GM12878 (cell line): ENCODE data around the gene RBM19. TPM values are rescaled to one million over a fixed set of nuclear protein-coding genes. Genes with fewer than 3 reads are reported as not detected.

Source experiments
- ATAC-seq: fragments of 200-7000 bp; cut with Tn5 transposase; 3 replicates; pipeline ENCODE4 v1.9.1; 2020; ENCODE audit warnings: mild to moderate bottlenecking, moderate library complexity
- BruUV-seq: library from RNA; stranded (reverse); fragments of 400-500 nt; replicated peaks from 2 replicates; lab custom pipeline; 2021; lab: Mats Ljungman, UMichigan
- CTCF ChIA-PET: fragments of 300-600 bp; sonication (Branson Sonifier 250); formaldehyde crosslinking; extraction: SDS; loops from one replicate; lab custom pipeline; 2021; ENCODE audit warnings: inconsistent platforms; lab: Yijun Ruan, JAX
- POLR2A ChIA-PET: fragments of 350-600 bp; formaldehyde crosslinking; extraction: SDS; loops from one replicate; lab custom pipeline; 2021; ENCODE audit warnings: inconsistent platforms; lab: Charles Lee
- RAD21 ChIA-PET: fragments of 300-600 bp; sonication (Branson Sonifier 250); formaldehyde crosslinking; loops from one replicate; lab custom pipeline; 2023; ENCODE audit warnings: antibody characterized with exemption; ENCODE audit not compliant: unreplicated experiment; lab: Charles Lee
- SMC1A ChIA-PET: fragments of 300-600 bp; sonication (Branson Sonifier 250); formaldehyde crosslinking; loops from one replicate; lab custom pipeline; 2023; ENCODE audit not compliant: unreplicated experiment, uncharacterized antibody; lab: Charles Lee
- DNase-seq: peaks from one replicate; pipeline ENCODE4 v3.0.0-alpha.2; 2011; ENCODE audit warnings: low read depth, low spot score
- FAIRE-seq: peaks from 3 replicates; lab custom pipeline; 2011; peaks lifted over from hg19 to GRCh38; lab: Jason Lieb, UNC
- H2AFZ ChIP-seq: 2 replicates; pipeline ENCODE4 v1.6.0; 2011; ENCODE audit warnings: low read depth, low read length, control low read depth; ENCODE audit not compliant: control insufficient read depth
- H3K27ac ChIP-seq: 2 replicates; pipeline ENCODE4 v1.5.1; 2011; ENCODE audit warnings: control low read depth; ENCODE audit not compliant: control insufficient read depth, insufficient read depth
- H3K27me3 ChIP-seq, 2 experiments: replicated peaks in 1 of 2; 2 replicates each; pipeline versions ENCODE4 v1.6.0 to v1.6.1; 2011; ENCODE audit warnings: low read length in 1 of 2; ENCODE audit not compliant: control insufficient read depth in 2 of 2, insufficient read depth in 2 of 2
- H3K36me3 ChIP-seq, 2 experiments: 2 replicates each; pipeline ENCODE4 v1.5.1; 2011; ENCODE audit warnings: low read length in 1 of 2; ENCODE audit not compliant: control insufficient read depth in 2 of 2, insufficient read depth in 2 of 2
- H3K4me1 ChIP-seq: 2 replicates; pipeline ENCODE4 v1.6.1; 2011; ENCODE audit warnings: mild to moderate bottlenecking, low read length, moderate library complexity, mixed read lengths; ENCODE audit not compliant: control insufficient read depth, insufficient read depth
- H3K4me2 ChIP-seq: 2 replicates; pipeline ENCODE4 v1.6.0; 2011; ENCODE audit warnings: control low read depth; ENCODE audit not compliant: control insufficient read depth, insufficient read depth
- H3K4me3 ChIP-seq: fragments of 200-600 bp; sonication (generic); 2 replicates; pipeline ENCODE4 v1.5.1; 2016
- H3K79me2 ChIP-seq: 2 replicates; pipeline ENCODE4 v1.6.0; 2011; ENCODE audit warnings: low read length; ENCODE audit not compliant: control insufficient read depth, insufficient read depth
- H3K9ac ChIP-seq: 2 replicates; pipeline ENCODE4 v1.8.0; 2011; ENCODE audit warnings: low read length, control low read depth, mixed read lengths; ENCODE audit not compliant: control insufficient read depth, insufficient read depth
- H3K9me3 ChIP-seq: replicated peaks from 3 replicates; pipeline ENCODE4 v1.5.1; 2011; ENCODE audit warnings: mild to moderate bottlenecking, low read length; ENCODE audit not compliant: control insufficient read depth, insufficient read depth
- H4K20me1 ChIP-seq: 2 replicates; pipeline ENCODE4 v1.6.0; 2011; ENCODE audit not compliant: control insufficient read depth, insufficient read depth
- CTCF ChIP-seq, 3 experiments: IDR thresholded peaks in 2 of 3; conservative IDR thresholded peaks in 1 of 3; 2 replicates each; pipeline ENCODE4 v1.5.1; 2011; ENCODE audit warnings: low read depth in 3 of 3, low read length in 3 of 3, mild to moderate bottlenecking in 3 of 3, control low read depth in 2 of 3, moderate library complexity in 2 of 3, inconsistent platforms in 1 of 3, mixed read lengths in 1 of 3; ENCODE audit not compliant: control insufficient read depth in 2 of 3, insufficient read depth in 1 of 3; ENCODE audit errors: extremely low read depth in 1 of 3
- NR2C2 ChIP-seq: IDR thresholded peaks from 2 replicates; pipeline ENCODE4 v1.6.1; 2011; ENCODE audit warnings: borderline replicate concordance, low read depth; ENCODE audit not compliant: control insufficient read depth, insufficient read length
- POU2F2 ChIP-seq: IDR thresholded peaks from 3 replicates; pipeline ENCODE4 v1.6.1; 2011; ENCODE audit warnings: low read depth, mild to moderate bottlenecking, low read length, borderline replicate concordance
- RAD21 ChIP-seq: IDR thresholded peaks from 2 replicates; pipeline ENCODE4 v1.6.1; 2011; ENCODE audit warnings: mild to moderate bottlenecking, low read depth, low read length, moderate library complexity; ENCODE audit not compliant: insufficient read depth
- SMC3 ChIP-seq: IDR thresholded peaks from 2 replicates; pipeline ENCODE4 v1.6.1; 2011; ENCODE audit warnings: low read length, improper control_type of control experiment, borderline replicate concordance
- YY1 ChIP-seq: IDR thresholded peaks from 2 replicates; pipeline ENCODE4 v1.6.1; 2011; ENCODE audit warnings: low read depth, mild to moderate bottlenecking, low read length
- WGBS: methylation state at CpG from one replicate; pipeline ENCODE4 v1.1.6; 2016; ENCODE audit warnings: low lambda C conversion rate; ENCODE audit not compliant: insufficient replicate concordance, insufficient coverage; ENCODE audit errors: missing lambda C conversion rate; 5-methylcytosine and 5-hydroxymethylcytosine counted together
- in situ Hi-C: fragments of 300-500 bp; cut with MboI; formaldehyde crosslinking; loops from 9 replicates; pipeline ENCODE4 v1.14.3; 2018; ENCODE audit warnings: mixed read lengths
- intact Hi-C: fragments of 100-400 bp; cut with micrococcal nuclease; formaldehyde crosslinking; loops from one replicate; pipeline ENCODE4 v1.14.2; 2022; ENCODE audit not compliant: unreplicated experiment
- polyA plus RNA-seq, 11 experiments: library from polyadenylated mRNA; depleted of rRNA in 4 of 11; unstranded in 6 of 11; stranded (reverse) in 5 of 11; fragments of >200 nt; fragmentation: Nextera tagmentation in 4 of 11; fragmentation: Illumina TruSeq in 1 of 11; extraction: Ambion mirVana in 4 of 11; extraction: Trizol in 1 of 11; gene quantifications; 1 replicate in 1 of 11; 2 replicates in 10 of 11; pipeline versions ENCODE4 v1.2.1 to v1.2.3, GENCODE V29; 2011 to 2016; ENCODE audit warnings: inconsistent platforms in 2 of 11, missing spikeins in 2 of 11, low read depth in 1 of 11
- total RNA-seq, 4 experiments: library from RNA; depleted of rRNA in 3 of 4; stranded (reverse); fragments of >200 nt in 3 of 4; fragmentation: Illumina TruSeq in 1 of 4; extraction: Trizol in 1 of 4; gene quantifications; 2 replicates each; pipeline versions ENCODE4 v1.2.1 to v1.2.3, GENCODE V29; 2013 to 2021

Gene RBM19
- total and polyA plus RNA-seq, 10 of the 15 experiments (the other 5 are each of a cell fraction or from before 2014, with no cell fraction given), result 4.2 to 42.9 (median 28.4) TPM

GRCh38 chr12:113912760-113913329 lies 53.3 kb downstream of the RBM19 start:
- ChIA-PET CTCF (interaction anchor here (1.7 to 1.8 kb wide), 2 partner anchors 451 to 455 kb away, joined by 4 to 9 read pairs; no protein-coding TSS in a partner anchor), SMC1A (interaction anchor here (0.6 to 1.0 kb wide), 5 partner anchors 15 to 450 kb away, joined by 3 to 4 read pairs (median 3); no protein-coding TSS in a partner anchor), RAD21 (interaction anchor here (0.8 kb wide), 1 partner anchor 451 kb away, joined by 4 read pairs; no protein-coding TSS in a partner anchor), POLR2A (no interaction called here)
- WGBS, result 51% methylated on average over 13 of the region's 13 CpGs
- intact Hi-C loops, result loop anchor here (1.0 to 10.0 kb wide), 4 partner anchors 126 to 598 kb away; no protein-coding TSS in a partner anchor
- no peak overlapping the region for H3K4me2 ChIP-seq
- no peaks in the 10 kb centered on the region for H3K79me2 ChIP-seq
- H2AFZ ChIP-seq, result no peak overlapping the region
- DNase-seq (no peak), ATAC-seq (peak; percentile 89), FAIRE-seq (peak; percentile 82)
- peaks cover 0 to 25% of the 10 kb centered on the region in 2 experiments; a peak in 3 of 4 replicates for H3K36me3 ChIP-seq
- no peaks in the 10 kb centered on the region for H3K9me3 ChIP-seq
- H4K20me1 ChIP-seq, result no peaks in the 10 kb centered on the region
- H3K4me3 ChIP-seq, result no peak overlapping the region
- no peak overlapping the region for H3K9ac ChIP-seq
- TF ChIP-seq NR2C2 (no peak), CTCF (IDR thresholded peaks at IDR 0.05 in 2 of 3, conservative IDR thresholded peaks at IDR 0.05 in 1 of 3; ENCODE audit: control insufficient read depth in 2 of 3, extremely low read depth in 1 of 3, insufficient read depth in 1 of 3, low read depth in 3 of 3, low read length in 3 of 3) (peak; percentile 87 to 90 (median 88)), SMC3 (peak; percentile 81; the same call in 1 of the 2 replicates), POU2F2 (no peak), RAD21 (peak; percentile 85), YY1 (0 out of 2 replicates have a peak, but pooled peaks have one; percentile 11)
- in situ Hi-C loops, result loop anchor here (5.0 to 10.0 kb wide), 2 partner anchors 451 to 478 kb away; no protein-coding TSS in a partner anchor
- H3K27ac ChIP-seq, result no peak overlapping the region
- H3K27me3 ChIP-seq, result no peaks in the 10 kb centered on the region
- no peaks in the 10 kb centered on the region for H3K4me1 ChIP-seq
- BruUV-seq, result no TSS peak
